ENCODE results near the gene SCYL1.

SCYL1 gene

GRCh38 chr11:65538915-65539743 lies 14.2 kb downstream of the SCYL1 start:
- no peak for DNase-seq (ENCODE audit: extremely low read depth, low read depth)
- TF ChIP-seq CTCF (IDR thresholded peaks at IDR 0.05; ENCODE audit: low read depth, low read length, missing control alignments), result no peak
- peak overlapping the region; percentile 50; the same call in 1 of the 2 replicates for H3K4me3 ChIP-seq (replicated peaks; ENCODE audit: low read depth, low read length)

- no peak for TF ChIP-seq CTCF (IDR thresholded peaks at IDR 0.05; ENCODE audit: low read depth, low read length, missing control alignments)
- no peak for DNase-seq (ENCODE audit: extremely low read depth, low read depth)
- H3K4me3 ChIP-seq (replicated peaks; ENCODE audit: low read depth, low read length), result peak overlapping the region; percentile 50
Observed at GRCh38 chr11:65539744-65540289, 14.9 kb downstream of the SCYL1 start.

- peak overlapping the region; percentile 50 for H3K4me3 ChIP-seq (replicated peaks; ENCODE audit: low read depth, low read length)
- peak; percentile 35 for DNase-seq (ENCODE audit: extremely low read depth, low read depth)
- peak; percentile 74 for TF ChIP-seq CTCF (IDR thresholded peaks at IDR 0.05; ENCODE audit: low read depth, low read length, missing control alignments)
Observed at GRCh38 chr11:65540290-65541092, 15.6 kb downstream of the SCYL1 start.

GRCh38 chr11:65541093-65541982 lies 16.5 kb downstream of the SCYL1 start:
- TF ChIP-seq CTCF (IDR thresholded peaks at IDR 0.05; ENCODE audit: low read depth, low read length, missing control alignments), result no peak
- DNase-seq (ENCODE audit: extremely low read depth, low read depth), result no peak
- peak overlapping the region; percentile 50 for H3K4me3 ChIP-seq (replicated peaks; ENCODE audit: low read depth, low read length)

- TF ChIP-seq CTCF (IDR thresholded peaks at IDR 0.05; ENCODE audit: low read depth, low read length, missing control alignments), result no peak
- DNase-seq (ENCODE audit: extremely low read depth, low read depth), result no peak
Observed at GRCh38 chr11:65542738-65543390, 18.0 kb downstream of the SCYL1 start.

GRCh38 chr11:65545853-65546216 lies 21.0 kb downstream of the SCYL1 start:
- DNase-seq (ENCODE audit: extremely low read depth, low read depth), result no peak
- no peak for TF ChIP-seq CTCF (IDR thresholded peaks at IDR 0.05; ENCODE audit: low read depth, low read length, missing control alignments)
- H3K4me3 ChIP-seq (replicated peaks; ENCODE audit: low read depth, low read length), result no peak overlapping the region

More at GRCh38 chr11:65542738-65543390, 18.0 kb downstream of the SCYL1 start:
- no peak overlapping the region for H3K4me3 ChIP-seq (replicated peaks; ENCODE audit: low read depth, low read length)

Data from HFF-Myc (cell line).